ENCODE measurements around the gene CD300LD.

GRCh38 chr17:74552037-74552436 is 40.0 kb downstream of the CD300LD start:
- TF ChIP-seq MAX (IDR thresholded peaks at IDR 0.05) (no peak), EZH2 (IDR thresholded peaks at IDR 0.05; ENCODE audit: low read depth, low read length, severe bottlenecking) (no peak)
- TF ChIP-seq, protein P1, sequence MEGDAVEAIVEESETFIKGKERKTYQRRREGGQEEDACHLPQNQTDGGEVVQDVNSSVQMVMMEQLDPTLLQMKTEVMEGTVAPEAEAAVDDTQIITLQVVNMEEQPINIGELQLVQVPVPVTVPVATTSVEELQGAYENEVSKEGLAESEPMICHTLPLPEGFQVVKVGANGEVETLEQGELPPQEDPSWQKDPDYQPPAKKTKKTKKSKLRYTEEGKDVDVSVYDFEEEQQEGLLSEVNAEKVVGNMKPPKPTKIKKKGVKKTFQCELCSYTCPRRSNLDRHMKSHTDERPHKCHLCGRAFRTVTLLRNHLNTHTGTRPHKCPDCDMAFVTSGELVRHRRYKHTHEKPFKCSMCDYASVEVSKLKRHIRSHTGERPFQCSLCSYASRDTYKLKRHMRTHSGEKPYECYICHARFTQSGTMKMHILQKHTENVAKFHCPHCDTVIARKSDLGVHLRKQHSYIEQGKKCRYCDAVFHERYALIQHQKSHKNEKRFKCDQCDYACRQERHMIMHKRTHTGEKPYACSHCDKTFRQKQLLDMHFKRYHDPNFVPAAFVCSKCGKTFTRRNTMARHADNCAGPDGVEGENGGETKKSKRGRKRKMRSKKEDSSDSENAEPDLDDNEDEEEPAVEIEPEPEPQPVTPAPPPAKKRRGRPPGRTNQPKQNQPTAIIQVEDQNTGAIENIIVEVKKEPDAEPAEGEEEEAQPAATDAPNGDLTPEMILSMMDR (IDR thresholded peaks at IDR 0.05; ENCODE audit: control extremely low read depth in 1 of 3, insufficient read depth in 1 of 3, low read depth in 1 of 3, low read length in 3 of 3): no peak

Data from H1 (cell line).